ENCODE results near the gene FRMPD2.
"Not testable (repeated sequence)": the region's sequence is repeated elsewhere in the genome, so short reads cannot be mapped to it uniquely, and the experiment has no call there.

FRMPD2 gene

DNA sequence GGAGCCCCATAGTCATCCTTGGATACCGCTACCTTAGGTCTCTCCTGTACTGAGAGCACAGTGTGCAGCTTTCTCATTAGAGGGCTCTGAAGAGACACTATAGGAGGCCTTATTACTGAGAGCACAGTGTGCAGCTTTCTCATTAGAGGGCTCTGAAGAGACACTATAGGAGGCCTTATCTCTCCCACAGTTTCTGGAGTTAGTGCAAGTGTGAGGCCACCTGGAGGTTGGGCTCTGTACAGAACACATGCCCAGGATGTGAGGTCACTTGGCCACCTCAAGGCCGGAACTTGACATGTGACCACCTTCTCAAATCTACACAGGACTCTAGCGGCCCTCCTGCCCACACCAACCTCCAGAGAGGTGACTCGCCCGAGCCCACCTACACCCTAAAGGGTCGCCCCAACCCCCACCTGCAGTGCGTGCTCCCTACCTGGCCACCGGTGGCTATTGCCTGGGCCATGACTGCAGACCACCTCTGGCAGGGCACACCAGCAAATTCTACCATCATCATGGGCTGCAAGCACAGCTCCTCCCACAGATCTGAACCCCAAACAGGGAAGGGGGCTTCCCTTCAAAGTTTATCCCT lies 24.6 kb downstream of the FRMPD2 start:
- no peak for DNase-seq

GRCh38 chr10:48249004-48249762 lies 25.3 kb downstream of the FRMPD2 start:
- no peak for DNase-seq

DNA sequence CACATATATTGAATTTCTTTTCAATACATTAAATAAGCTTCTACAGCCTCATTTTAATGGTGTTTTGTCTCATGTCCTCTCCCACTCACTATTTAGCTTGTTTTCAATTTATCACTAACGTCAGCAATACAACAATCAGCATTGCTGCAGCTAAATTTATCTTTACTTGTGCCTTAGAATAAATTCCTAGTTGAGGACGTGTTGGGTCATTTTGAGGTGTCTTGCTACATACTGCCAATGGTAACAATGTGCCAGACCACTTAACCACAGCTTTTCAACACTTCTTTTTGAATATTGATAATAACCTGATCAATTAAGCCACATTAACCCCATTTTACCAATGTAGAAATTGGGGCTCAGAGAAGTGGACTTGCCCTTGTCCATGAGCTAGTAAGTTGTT lies 26.0 kb downstream of the FRMPD2 start:
- no peak for DNase-seq

DNA sequence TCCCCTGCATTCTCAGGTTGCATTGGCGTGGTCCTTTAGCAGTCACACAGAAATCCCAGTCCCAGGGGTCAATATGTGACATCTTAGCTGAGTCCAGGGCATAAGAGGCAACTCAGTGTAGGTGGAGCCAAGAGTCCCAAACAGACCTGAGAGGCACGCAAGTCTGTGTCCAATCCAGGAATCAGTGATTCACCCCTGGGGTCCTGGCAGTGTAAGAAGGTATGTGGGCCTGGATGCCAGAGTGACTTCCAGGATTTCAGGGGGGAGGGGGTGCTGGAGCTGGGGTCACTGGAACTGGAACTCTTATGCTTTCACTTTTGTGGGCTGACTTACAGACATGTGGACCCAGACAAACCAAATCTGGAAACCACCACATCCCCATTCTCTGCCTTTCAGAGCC lies 26.8 kb downstream of the FRMPD2 start:
- no peak for DNase-seq

GRCh38 chr10:48246501-48246900 lies 28.0 kb downstream of the FRMPD2 start:
- DNase-seq, result no peak

DNA sequence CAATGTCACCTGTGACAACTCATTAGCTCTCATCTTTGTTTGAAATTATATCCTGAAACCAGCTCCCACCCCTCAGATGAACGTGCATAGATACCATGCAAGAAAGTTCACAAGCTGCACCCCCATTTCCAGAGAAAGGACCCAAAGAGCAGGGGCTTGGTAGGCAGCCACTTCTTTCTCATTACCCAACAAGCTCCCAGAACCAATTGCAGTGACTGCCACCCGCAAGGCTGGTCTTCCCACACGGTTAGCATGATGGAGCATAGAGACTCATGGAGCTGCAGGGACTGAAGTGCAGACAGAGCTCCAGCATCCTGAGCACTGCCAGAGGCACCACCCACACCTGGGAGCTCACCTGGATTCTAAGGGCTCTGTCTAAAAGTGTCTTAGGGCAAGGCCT lies 28.5 kb downstream of the FRMPD2 start:
- no peak for DNase-seq

DNA sequence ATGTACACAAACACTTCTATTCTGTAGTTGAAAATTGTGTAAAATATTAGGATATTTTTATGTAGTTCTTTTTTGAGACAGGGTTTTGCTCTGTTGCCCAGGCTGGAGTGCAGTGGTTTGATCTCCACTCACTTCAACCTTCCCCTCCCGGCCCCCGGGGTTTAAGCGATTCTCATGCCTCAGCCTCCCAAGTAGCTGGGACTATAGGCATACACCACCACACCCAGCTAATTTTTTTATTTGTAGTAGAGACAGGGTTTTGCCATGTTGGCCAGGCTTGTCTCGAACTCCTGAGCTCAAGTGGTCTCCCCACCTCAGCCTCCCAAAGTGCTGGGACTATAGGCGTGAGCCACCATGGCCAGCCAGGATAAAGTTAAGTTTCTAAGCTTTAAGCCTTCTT lies 30.6 kb downstream of the FRMPD2 start:
- not testable (repeated sequence) for DNase-seq

DNA sequence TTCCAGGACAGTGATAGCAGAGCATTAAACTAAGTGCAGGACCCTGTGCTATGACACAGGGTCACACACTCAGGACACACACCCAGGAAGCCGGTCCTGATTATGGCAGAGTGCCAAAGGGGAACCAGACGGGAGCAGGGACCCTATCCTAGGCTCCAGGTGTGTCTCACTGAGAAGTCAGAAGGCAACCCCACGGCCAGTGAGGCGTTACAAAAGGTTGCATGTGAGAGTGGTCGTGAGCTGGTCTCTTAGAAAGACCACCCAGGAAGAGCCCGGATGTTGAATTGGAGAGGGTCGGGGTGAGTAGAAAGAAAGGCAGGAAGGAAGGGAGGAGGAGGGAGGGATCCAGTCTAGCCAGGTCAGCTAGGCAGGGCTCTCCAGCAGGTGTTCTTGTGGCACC lies 31.0 kb downstream of the FRMPD2 start:
- DNase-seq, result peak; percentile 63

DNA sequence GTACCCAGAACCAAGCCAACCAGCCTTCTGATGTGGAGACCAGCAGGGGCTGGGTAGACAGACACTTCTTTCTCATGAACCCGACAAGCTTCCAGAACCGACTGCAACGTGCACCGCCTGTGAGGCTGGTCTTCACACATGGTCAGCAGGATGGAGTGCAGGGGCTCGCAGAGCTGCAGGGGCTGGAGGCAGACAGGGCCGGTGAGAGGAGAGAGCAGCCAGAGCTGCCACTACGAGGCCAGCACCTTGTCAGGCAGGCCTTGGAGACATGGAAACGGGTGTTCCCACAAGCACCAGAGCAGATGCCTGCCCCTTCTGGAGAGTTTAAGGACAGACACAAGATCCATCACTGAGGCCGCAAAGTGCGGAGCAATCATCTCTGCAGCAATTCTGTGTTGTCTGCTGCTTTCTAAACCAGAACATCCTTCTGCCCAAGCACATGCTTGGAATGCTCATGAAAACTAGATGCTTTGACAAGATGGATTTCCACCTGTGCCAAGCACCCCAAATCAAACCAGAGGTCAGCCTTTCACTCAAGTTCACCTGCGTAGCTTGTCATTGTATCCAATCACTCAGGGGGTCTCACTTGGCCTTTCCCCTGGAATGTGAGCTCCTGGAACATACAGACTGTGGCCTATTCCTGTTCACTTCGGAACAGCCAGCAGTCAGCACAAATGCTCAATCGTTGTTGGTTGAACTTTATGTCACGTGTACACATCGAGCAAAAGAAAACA lies 32.2 kb downstream of the FRMPD2 start:
- no peak for DNase-seq

DNA sequence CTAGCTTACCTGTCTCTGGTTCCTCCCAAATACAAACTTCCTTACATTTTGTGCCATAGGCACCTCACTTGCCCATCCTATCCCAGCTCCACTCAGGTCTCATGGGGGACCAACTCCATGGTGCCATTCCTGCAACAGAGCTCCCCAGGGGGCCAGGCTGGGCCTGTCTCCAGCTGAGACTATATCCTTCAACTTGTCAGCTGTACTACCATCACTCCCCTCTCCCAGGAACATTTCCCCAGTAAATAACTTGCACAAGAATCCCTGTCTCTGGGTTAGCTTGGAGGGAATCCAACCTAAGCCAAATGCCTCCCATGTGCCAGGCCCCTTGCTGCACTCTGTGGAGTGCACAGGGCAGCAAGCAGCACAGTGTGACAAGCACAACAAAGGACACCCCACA lies 33.2 kb downstream of the FRMPD2 start:
- DNase-seq, result no peak

GRCh38 chr10:48240196-48240595 lies 34.3 kb downstream of the FRMPD2 start:
- no peak for DNase-seq

DNA sequence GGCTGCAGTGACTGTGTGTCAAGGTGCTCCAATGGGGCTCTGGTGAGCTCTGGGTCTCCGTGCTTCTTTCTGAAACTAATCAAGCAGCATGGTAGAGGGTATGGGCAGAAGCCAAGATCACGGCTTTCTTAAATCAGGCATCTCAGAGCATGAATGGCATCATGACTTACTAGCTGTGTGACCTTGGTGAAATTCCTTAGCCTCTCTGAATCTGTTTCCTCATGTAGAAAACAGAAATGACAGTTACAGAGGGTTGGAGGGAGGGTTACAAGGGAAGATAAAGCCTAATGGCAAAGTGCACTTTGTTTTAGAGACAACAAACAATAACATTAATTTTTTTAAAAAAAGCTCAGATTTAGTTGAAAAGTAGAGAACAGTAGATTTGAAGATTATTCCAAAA lies 34.9 kb downstream of the FRMPD2 start:
- DNase-seq, result no peak

- DNase-seq, result no peak
These were observed 35.5 kb downstream of the FRMPD2 start for GRCh38 chr10:48238826-48239520.

DNA sequence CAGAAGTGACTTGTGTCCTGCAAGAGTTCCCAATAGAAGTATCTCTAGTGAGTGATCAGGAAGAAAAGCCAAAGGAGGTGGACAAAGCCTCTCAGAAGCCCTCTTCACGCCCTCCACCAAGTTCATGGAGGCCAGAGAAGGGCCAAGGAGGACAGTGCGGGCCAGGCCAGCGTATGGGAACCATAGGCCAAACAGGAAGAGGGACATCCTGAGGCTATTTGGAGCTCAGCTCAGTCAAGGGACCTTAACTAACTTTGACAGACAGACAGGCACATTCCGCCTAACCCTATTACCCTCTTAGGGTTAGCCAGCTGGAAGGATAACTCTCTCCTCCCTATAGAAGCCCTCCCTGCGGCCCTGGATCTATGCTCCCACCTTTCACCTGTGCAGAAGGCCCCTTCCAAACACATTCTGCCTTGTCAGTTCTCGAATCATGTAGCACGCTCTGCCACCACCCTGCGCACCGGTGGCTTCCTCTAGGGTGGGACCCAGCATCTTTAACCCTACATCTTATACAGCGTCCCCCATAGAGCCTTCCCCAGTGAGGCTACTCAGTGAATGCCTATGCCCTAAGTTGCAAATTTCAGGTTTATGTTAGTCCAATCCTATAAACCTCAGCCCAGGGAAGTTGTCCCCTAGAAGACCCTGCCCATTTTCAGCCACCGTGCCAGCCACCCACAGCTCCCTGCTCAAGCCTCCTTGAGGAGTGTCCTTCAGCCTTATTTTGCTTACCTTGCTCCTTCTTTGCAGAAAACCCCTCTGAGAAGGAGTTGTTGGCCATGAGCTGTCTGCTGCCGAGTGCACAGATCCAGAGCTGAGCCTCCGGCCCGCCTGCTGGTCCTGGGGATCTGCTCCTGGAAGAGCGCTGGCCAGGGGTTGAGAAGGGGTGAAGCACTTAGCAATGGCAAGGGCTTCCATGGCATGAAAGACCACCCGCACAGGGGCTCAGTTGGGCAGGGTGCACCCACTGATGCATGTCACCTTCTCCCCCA lies 36.9 kb downstream of the FRMPD2 start:
- no peak for DNase-seq

DNA sequence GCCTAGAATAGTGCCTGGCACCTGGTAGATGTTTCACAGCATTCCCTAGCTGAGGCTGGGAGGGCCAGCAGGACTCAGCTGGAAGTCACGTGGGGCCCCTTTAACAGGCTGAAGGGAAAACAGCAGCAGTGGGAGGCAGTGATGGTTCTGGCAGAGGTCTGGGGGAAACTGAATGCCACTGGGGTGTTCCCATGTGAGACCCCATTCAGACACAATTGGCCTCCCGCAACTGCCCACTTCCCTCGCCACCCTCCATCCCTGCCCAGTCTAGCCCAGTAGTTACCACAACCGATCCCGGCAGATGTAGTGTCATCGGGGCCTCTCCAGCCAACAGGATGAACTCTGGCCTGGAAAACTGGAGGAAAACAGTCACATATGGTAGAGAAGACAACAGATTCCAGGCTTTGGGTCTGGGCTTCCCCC lies 38.3 kb downstream of the FRMPD2 start:
- DNase-seq, result no peak

DNA sequence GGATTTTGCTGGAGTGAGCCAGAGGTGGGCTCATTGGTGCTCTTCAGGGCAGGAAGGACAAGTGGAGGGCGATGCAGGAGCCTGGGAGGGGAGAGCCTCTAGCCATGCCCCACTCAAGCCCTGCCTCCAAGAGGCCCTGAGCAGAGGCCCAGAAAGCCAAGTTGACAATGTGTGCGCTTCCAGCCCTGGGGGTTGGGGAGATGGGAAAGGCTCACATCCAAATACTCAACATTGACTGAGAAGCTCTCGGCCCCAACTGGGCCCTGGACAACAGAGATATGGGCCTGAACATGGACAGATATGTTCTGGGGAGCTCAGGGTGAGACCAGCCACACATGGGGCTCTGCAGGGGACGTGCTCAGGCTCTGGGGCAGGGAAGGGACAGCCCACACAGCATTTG lies 39.0 kb downstream of the FRMPD2 start:
- no peak for DNase-seq

DNA sequence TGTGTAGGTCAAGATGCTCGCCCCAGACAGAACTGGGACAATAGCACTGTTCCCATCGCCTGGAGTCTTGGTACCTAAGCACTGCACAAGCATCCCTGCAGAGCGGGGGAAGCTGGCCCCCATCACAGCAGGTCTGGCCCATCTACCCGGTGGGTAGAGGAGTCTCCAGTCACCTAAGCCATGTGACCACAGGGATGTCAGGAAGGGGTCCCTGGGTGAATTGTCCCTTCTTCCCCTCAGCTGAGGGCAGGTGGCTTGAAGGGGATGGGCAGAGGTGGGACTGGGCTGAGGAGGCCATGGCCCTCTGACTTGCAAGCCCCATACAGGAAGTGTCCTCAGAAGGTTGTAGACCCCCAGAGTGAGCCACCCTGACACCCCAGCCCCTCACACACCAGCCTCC lies 39.7 kb downstream of the FRMPD2 start:
- DNase-seq, result no peak

DNA sequence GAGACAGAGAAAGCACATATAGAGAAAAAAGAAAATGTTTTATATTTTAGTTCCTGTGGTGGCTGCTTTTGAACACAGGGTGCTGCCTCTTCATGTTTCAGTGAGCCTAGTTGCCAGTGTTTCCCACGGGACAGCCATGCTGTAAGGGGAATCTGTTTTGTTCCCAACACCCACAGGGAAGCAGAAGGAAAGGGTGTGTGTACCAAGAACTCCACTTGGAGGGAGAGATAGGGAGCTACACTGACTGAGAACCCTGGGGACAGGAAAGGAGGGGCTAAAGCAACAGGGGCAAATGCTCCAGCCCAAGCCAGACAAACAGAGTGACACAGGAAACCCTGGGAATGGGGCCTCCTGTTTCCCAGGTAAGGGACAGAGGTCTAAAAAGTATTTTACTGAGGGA lies 40.2 kb downstream of the FRMPD2 start:
- no peak for DNase-seq

DNA sequence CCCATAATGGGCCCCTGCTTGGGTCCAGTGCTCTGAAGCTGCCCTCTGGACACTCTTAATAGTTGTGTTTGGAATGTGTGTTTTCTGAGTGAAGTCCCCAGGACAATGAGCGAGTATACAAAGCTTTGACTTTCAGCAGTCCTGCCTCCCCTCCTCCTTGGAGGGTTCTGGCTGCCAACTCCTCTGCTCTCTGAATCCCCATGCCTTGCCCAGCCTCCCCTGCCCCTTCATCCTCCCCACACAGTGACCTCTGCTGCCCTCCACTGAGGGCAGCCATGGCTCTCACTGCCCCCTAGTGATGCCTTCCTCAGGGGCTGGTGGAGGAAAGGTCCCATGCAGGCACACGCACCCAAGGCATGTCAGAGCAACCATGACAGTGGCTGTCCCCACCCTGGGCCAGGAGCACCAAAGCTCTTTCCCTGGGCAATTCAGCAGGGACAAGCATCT lies 40.9 kb downstream of the FRMPD2 start:
- DNase-seq, result no peak

DNA sequence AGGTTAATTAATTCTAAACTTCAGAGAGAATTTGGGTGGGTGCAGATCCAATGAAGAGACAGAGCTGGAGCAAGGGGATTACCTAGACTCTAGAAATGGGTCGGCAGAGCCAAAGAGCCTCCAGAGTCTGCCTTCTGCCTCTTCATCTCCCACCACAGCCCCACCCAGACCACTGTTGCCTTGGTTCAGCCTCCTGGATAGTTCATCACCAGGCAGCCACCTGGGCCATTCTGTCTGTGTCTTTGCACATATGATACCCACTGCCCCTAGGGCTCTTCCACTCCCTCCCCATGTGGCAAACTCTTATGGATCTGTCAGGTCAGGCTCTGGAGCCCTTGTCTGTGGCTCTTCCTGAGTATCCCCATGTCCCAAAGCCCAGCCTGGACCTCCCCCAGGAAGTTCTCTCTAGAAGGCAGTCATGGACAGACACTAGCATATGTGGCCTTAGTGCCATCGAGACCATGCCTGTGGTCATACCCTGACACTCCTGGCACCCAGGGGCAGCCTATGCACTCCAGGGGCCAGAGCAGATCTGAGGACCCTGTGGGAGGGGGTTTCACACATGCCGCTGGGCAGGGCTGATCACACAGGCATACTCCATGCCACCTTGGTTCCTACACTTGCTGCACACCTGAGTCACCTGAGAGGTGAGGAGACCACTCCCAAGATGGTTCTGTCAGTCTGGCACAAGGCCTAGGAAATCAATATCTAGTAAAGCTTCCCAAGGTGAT lies 41.6 kb downstream of the FRMPD2 start:
- no peak for DNase-seq

- DNase-seq, result no peak
These were observed 42.7 kb downstream of the FRMPD2 start for GRCh38 chr10:48231699-48232315.

Data from NCI-H510A treated with DMSO at 0.1 percent for 48 hours (cell line).